Measurements from ENCODE around the gene TDRD9.

TDRD9 gene

GRCh38 chr14:103989964-103990363 is 61.7 kb downstream of the TDRD9 start:
- DNase-seq (ENCODE audit: low read depth) = no peak

- DNase-seq (ENCODE audit: low read depth) = no peak
These were observed 66.4 kb downstream of the TDRD9 start for GRCh38 chr14:103994535-103995184.

- DNase-seq (ENCODE audit: low read depth) = no peak
These were observed 67.6 kb downstream of the TDRD9 start for GRCh38 chr14:103995876-103996275.

- DNase-seq (ENCODE audit: low read depth) = no peak
These were observed 69.1 kb downstream of the TDRD9 start for GRCh38 chr14:103997391-103997790.

GRCh38 chr14:103998027-103998426 is 69.8 kb downstream of the TDRD9 start:
- DNase-seq (ENCODE audit: low read depth) = no peak

- no peak for DNase-seq (ENCODE audit: low read depth)
These were observed 71.7 kb downstream of the TDRD9 start for GRCh38 chr14:103999795-104000440.

- no peak for DNase-seq (ENCODE audit: low read depth)
These were observed 72.7 kb downstream of the TDRD9 start for GRCh38 chr14:104001003-104001402.

- DNase-seq (ENCODE audit: low read depth) = no peak
These were observed 75.4 kb downstream of the TDRD9 start for GRCh38 chr14:104003616-104004015.

GRCh38 chr14:104004849-104005248 is 76.6 kb downstream of the TDRD9 start:
- DNase-seq (ENCODE audit: low read depth) = no peak

GRCh38 chr14:104005489-104005888 is 77.2 kb downstream of the TDRD9 start:
- DNase-seq (ENCODE audit: low read depth) = no peak

GRCh38 chr14:104007121-104007520 is 78.9 kb downstream of the TDRD9 start:
- DNase-seq (ENCODE audit: low read depth) = no peak

GRCh38 chr14:104009297-104009696 is 81.0 kb downstream of the TDRD9 start:
- DNase-seq (ENCODE audit: low read depth) = no peak

- no peak for DNase-seq (ENCODE audit: low read depth)
These were observed 83.7 kb downstream of the TDRD9 start for GRCh38 chr14:104011824-104012517.

- DNase-seq (ENCODE audit: low read depth) = no peak
These were observed 86.5 kb downstream of the TDRD9 start for GRCh38 chr14:104014764-104015163.

- no peak for DNase-seq (ENCODE audit: low read depth)
These were observed 88.8 kb downstream of the TDRD9 start for GRCh38 chr14:104016873-104017650.

GRCh38 chr14:104019029-104019428 is 90.8 kb downstream of the TDRD9 start:
- DNase-seq (ENCODE audit: low read depth) = no peak

GRCh38 chr14:104019806-104020205 is 91.5 kb downstream of the TDRD9 start:
- DNase-seq (ENCODE audit: low read depth) = no peak

- DNase-seq (ENCODE audit: low read depth) = no peak
These were observed 92.2 kb downstream of the TDRD9 start for GRCh38 chr14:104020471-104020870.

GRCh38 chr14:104023325-104024055 is 95.2 kb downstream of the TDRD9 start:
- DNase-seq (ENCODE audit: low read depth) = no peak

- no peak for DNase-seq (ENCODE audit: low read depth)
These were observed 97.3 kb downstream of the TDRD9 start for GRCh38 chr14:104025534-104025933.

GRCh38 chr14:104026024-104026423 is 97.8 kb downstream of the TDRD9 start:
- no peak for DNase-seq (ENCODE audit: low read depth)

GRCh38 chr14:104030958-104031357 is 102.7 kb downstream of the TDRD9 start:
- no peak for DNase-seq (ENCODE audit: low read depth)
